ENCODE measurements around the gene SRRM1. TPM values are rescaled to one million over a fixed set of nuclear protein-coding genes. Genes with fewer than 3 reads are reported as not detected.

Gene SRRM1
- total and polyA plus RNA-seq, 2 donors (not counting 3 experiments of a cell fraction or from before 2014, with no cell fraction given), result 39.7 to 163 TPM

DNA sequence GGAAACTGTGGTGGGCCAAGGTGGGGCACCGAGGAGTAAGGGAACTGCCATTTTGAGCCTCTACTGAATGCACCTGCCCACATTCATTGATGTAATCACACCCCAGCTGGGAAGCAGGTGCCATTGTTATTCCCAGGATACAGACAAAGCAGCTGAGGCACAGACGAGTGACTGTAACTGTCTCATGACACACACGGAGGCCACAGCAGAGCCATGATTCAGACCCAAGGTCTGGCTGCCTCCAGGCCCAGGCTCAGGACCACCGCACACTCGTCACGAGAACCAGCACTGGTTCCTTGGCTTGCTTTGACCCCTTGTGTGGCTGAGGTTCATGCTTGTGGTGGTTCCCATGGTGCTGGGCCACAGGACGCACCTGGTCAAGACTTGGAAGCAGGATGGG lies 56.5 kb downstream of the SRRM1 start:
- DNase-seq (ENCODE audit: low read depth, low spot score), result peak; percentile 39

More for the DNA sequence above, 56.5 kb downstream of the SRRM1 start:
- intact Hi-C loops (cut with micrococcal nuclease) (no loop called here), dilution Hi-C loops (cut with MboI; ENCODE audit: extremely low pct_ligation_motif_present, low sequenced_read_pairs) (no loop called here)
- Histone ChIP-seq H3K4me3 (replicated peaks in 1 of 3; ENCODE audit: insufficient read depth in 1 of 3, low read depth in 1 of 3, low read length in 3 of 3) (no peak overlapping the region), H2AFZ (ENCODE audit: low read depth, low read length) (no peak overlapping the region), H3K9ac (replicated peaks; ENCODE audit: extremely low read depth, insufficient read depth, low read length) (no peak overlapping the region), H3K9me3 (replicated peaks; ENCODE audit: control insufficient read depth, insufficient read depth, low read length) (no peaks in the 10 kb centered on the region), H4K20me1 (replicated peaks; ENCODE audit: control insufficient read depth, extremely low read depth, insufficient read depth, low read length) (no peaks in the 10 kb centered on the region), H3K9me1 (replicated peaks; ENCODE audit: control insufficient read depth, extremely low read depth, insufficient read depth, low read length) (no peaks in the 10 kb centered on the region), H3K4me2 (ENCODE audit: insufficient read depth, low read length) (no peak overlapping the region), H3K79me2 (ENCODE audit: control insufficient read depth, insufficient read depth, low read length) (no peaks in the 10 kb centered on the region), H3K27ac (ENCODE audit: insufficient read depth, low read depth, low read length) (no peak overlapping the region), H3K36me3 (ENCODE audit: control insufficient read depth in 2 of 2, extremely low read depth in 1 of 2, insufficient read depth in 2 of 2, low read length in 2 of 2) (no peaks in the 10 kb centered on the region), H3K27me3 (ENCODE audit: control insufficient read depth in 2 of 2, insufficient read depth in 2 of 2, low read length in 2 of 2) (no peaks in the 10 kb centered on the region), H3K4me1 (ENCODE audit: control insufficient read depth, extremely low read depth, insufficient read depth, low read length) (peaks cover 15% of the 10 kb centered on the region)
- TF ChIP-seq CTCF (IDR thresholded peaks at IDR 0.05; ENCODE audit: extremely low read depth in 1 of 2, insufficient read depth in 1 of 2, low read depth in 1 of 2, low read length in 2 of 2) (no peak), MYC (IDR thresholded peaks at IDR 0.05; ENCODE audit: low read depth, low read length) (no peak)
- no peak for FAIRE-seq
- ChIA-PET CTCF (interaction anchor here (1.0 to 8.2 kb wide), 4 partner anchors 11 to 136 kb away, joined by 3 to 58 read pairs (median 4); no protein-coding TSS in a partner anchor), POLR2A (interaction anchor here (1.7 kb wide), 1 partner anchor 45 kb away, joined by 5 read pairs; the partner anchor contains the start of gene CLIC4)
- no TSS peak for BruUV-seq (replicated peaks)

Data from endothelial cell of umbilical vein (primary cell).